ENCODE data around the gene SLC43A2. TPM values are rescaled to one million over a fixed set of nuclear protein-coding genes. Genes with fewer than 3 reads are reported as not detected.

The SLC43A2 gene
- total and polyA plus RNA-seq, 10 of the 15 experiments (the other 5 are each of a cell fraction or from before 2014, with no cell fraction given), result 0.03 to 14.0 (median 5.3) TPM

DNA sequence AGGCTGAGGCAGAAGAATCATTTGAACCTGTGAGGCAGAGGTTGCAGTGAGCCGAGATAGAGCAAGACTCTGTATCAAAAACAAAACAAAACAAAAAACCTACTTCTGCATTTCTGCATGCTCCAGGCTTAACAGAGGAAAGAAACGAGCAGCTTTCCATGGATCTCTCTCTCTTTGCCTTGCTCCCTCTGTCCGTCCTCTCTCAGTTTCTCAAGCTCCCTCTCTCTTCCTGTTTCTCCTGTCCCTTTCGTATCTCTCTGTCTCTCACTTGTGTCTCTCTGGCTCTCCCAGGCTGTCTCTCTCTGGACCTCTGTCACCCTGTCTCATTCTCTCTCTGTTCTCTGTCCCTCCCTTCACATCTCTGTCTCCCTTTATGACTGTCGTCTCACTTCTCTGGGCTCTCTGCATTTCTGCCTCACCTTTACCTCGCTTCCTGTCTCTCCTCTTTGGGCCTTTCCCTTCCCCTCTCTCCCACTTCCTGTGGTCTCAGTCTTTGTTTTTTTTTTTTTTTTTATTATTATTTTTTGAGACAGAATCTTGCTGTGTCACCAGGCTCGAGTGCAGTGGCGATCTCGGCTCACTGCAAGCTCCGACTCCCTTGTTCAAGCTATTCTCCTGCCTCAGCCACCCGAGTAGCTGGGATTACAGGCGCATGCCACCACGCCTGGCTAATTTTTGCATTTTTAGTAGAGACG is 62.0 kb downstream of the SLC43A2 start (continued):
- TF ChIP-seq, protein P1, sequence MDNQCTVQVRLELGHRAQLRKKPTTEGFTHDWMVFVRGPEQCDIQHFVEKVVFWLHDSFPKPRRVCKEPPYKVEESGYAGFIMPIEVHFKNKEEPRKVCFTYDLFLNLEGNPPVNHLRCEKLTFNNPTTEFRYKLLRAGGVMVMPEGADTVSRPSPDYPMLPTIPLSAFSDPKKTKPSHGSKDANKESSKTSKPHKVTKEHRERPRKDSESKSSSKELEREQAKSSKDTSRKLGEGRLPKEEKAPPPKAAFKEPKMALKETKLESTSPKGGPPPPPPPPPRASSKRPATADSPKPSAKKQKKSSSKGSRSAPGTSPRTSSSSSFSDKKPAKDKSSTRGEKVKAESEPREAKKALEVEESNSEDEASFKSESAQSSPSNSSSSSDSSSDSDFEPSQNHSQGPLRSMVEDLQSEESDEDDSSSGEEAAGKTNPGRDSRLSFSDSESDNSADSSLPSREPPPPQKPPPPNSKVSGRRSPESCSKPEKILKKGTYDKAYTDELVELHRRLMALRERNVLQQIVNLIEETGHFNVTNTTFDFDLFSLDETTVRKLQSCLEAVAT (IDR thresholded peaks at IDR 0.05), result peak; percentile 90
- no peak for TF ChIP-seq ZNF207 (IDR thresholded peaks at IDR 0.05; ENCODE audit: borderline replicate concordance)
- TF ChIP-seq, protein P2, sequence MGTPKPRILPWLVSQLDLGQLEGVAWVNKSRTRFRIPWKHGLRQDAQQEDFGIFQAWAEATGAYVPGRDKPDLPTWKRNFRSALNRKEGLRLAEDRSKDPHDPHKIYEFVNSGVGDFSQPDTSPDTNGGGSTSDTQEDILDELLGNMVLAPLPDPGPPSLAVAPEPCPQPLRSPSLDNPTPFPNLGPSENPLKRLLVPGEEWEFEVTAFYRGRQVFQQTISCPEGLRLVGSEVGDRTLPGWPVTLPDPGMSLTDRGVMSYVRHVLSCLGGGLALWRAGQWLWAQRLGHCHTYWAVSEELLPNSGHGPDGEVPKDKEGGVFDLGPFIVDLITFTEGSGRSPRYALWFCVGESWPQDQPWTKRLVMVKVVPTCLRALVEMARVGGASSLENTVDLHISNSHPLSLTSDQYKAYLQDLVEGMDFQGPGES (IDR thresholded peaks at IDR 0.05), result no peak
- TF ChIP-seq EGR1 (IDR thresholded peaks at IDR 0.05; ENCODE audit: borderline replicate concordance in 1 of 2, low read depth in 2 of 2, low read length in 2 of 2), result no peak
- peak; percentile 53; the same call in 1 of the 2 replicates for TF ChIP-seq POLR2A (IDR thresholded peaks at IDR 0.05; ENCODE audit: low read depth, low read length)
- peak; percentile 30; the same call in 1 of the 2 replicates for TF ChIP-seq ZNF384 (IDR thresholded peaks at IDR 0.05; ENCODE audit: borderline replicate concordance, low read depth, low read length)
- no peak for TF ChIP-seq STAT1 (conservative IDR thresholded peaks at IDR 0.05)
- TF ChIP-seq IKZF1 (conservative IDR thresholded peaks at IDR 0.05), result 0 out of 2 replicates have a peak, but pooled peaks have one; percentile 48
- TF ChIP-seq RB1 (IDR thresholded peaks at IDR 0.05; ENCODE audit: borderline replicate concordance), result no peak
- TF ChIP-seq DPF2 (IDR thresholded peaks at IDR 0.05), result peak; percentile 9; the same call in 1 of the 2 replicates
- TF ChIP-seq YBX1 (IDR thresholded peaks at IDR 0.05), result peak; percentile 66; the same call in 1 of the 2 replicates
- no peak for TF ChIP-seq MTA2 (IDR thresholded peaks at IDR 0.05; ENCODE audit: low read depth)
- TF ChIP-seq, protein P3, sequence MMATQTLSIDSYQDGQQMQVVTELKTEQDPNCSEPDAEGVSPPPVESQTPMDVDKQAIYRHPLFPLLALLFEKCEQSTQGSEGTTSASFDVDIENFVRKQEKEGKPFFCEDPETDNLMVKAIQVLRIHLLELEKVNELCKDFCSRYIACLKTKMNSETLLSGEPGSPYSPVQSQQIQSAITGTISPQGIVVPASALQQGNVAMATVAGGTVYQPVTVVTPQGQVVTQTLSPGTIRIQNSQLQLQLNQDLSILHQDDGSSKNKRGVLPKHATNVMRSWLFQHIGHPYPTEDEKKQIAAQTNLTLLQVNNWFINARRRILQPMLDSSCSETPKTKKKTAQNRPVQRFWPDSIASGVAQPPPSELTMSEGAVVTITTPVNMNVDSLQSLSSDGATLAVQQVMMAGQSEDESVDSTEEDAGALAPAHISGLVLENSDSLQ (IDR thresholded peaks at IDR 0.05), result peak; percentile 74
- no peak for TF ChIP-seq SMARCA5 (IDR thresholded peaks at IDR 0.05)
- peak; percentile 64; the same call in 1 of the 2 replicates for TF ChIP-seq IRF4 (IDR thresholded peaks at IDR 0.05; ENCODE audit: low read depth, low read length)
- TF ChIP-seq EED (IDR thresholded peaks at IDR 0.05; ENCODE audit: low read depth), result peak; percentile 64
- TF ChIP-seq RUNX3 (IDR thresholded peaks at IDR 0.05; ENCODE audit: low read length), result peak; percentile 70
- TF ChIP-seq, protein P4, sequence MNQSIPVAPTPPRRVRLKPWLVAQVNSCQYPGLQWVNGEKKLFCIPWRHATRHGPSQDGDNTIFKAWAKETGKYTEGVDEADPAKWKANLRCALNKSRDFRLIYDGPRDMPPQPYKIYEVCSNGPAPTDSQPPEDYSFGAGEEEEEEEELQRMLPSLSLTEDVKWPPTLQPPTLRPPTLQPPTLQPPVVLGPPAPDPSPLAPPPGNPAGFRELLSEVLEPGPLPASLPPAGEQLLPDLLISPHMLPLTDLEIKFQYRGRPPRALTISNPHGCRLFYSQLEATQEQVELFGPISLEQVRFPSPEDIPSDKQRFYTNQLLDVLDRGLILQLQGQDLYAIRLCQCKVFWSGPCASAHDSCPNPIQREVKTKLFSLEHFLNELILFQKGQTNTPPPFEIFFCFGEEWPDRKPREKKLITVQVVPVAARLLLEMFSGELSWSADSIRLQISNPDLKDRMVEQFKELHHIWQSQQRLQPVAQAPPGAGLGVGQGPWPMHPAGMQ (IDR thresholded peaks at IDR 0.05; ENCODE audit: borderline replicate concordance), result no peak
- TF ChIP-seq SPI1 (IDR thresholded peaks at IDR 0.05; ENCODE audit: borderline replicate concordance, insufficient read depth, low read depth, low read length), result 0 out of 2 replicates have a peak, but pooled peaks have one; percentile 46
- TF ChIP-seq ATF7 (IDR thresholded peaks at IDR 0.05; ENCODE audit: low read depth), result peak; percentile 68; the same call in 1 of the 2 replicates
- TF ChIP-seq, protein P5, sequence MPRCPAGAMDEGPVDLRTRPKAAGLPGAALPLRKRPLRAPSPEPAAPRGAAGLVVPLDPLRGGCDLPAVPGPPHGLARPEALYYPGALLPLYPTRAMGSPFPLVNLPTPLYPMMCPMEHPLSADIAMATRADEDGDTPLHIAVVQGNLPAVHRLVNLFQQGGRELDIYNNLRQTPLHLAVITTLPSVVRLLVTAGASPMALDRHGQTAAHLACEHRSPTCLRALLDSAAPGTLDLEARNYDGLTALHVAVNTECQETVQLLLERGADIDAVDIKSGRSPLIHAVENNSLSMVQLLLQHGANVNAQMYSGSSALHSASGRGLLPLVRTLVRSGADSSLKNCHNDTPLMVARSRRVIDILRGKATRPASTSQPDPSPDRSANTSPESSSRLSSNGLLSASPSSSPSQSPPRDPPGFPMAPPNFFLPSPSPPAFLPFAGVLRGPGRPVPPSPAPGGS (IDR thresholded peaks at IDR 0.05; ENCODE audit: borderline replicate concordance, insufficient read depth, low read depth, low read length, poor library complexity, severe bottlenecking), result peak; percentile 10
- TF ChIP-seq, protein P6, sequence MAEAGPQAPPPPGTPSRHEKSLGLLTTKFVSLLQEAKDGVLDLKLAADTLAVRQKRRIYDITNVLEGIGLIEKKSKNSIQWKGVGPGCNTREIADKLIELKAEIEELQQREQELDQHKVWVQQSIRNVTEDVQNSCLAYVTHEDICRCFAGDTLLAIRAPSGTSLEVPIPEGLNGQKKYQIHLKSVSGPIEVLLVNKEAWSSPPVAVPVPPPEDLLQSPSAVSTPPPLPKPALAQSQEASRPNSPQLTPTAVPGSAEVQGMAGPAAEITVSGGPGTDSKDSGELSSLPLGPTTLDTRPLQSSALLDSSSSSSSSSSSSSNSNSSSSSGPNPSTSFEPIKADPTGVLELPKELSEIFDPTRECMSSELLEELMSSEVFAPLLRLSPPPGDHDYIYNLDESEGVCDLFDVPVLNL (IDR thresholded peaks at IDR 0.05; ENCODE audit: low read depth, low read length), result no peak
- no peak for TF ChIP-seq MYC (IDR thresholded peaks at IDR 0.05; ENCODE audit: insufficient read depth, insufficient read length, insufficient replicate concordance, low read length, severe bottlenecking)
- peak; percentile 44; the same call in 1 of the 2 replicates for TF ChIP-seq JUNB (IDR thresholded peaks at IDR 0.05)

Data from GM12878 (cell line).